NOMO-1 (cell line): ENCODE data around the gene RTN4RL2.

Source experiments
- DNase-seq, 2 experiments: peaks; one replicate each; lab custom pipeline; 2025; ENCODE audit not compliant: unreplicated experiment in 2 of 2; lab: John Stamatoyannopoulos, UW

The RTN4RL2 gene

GRCh38 chr11:57479911-57480310 lies 19.6 kb downstream of the RTN4RL2 start:
- no peak for DNase-seq

DNA sequence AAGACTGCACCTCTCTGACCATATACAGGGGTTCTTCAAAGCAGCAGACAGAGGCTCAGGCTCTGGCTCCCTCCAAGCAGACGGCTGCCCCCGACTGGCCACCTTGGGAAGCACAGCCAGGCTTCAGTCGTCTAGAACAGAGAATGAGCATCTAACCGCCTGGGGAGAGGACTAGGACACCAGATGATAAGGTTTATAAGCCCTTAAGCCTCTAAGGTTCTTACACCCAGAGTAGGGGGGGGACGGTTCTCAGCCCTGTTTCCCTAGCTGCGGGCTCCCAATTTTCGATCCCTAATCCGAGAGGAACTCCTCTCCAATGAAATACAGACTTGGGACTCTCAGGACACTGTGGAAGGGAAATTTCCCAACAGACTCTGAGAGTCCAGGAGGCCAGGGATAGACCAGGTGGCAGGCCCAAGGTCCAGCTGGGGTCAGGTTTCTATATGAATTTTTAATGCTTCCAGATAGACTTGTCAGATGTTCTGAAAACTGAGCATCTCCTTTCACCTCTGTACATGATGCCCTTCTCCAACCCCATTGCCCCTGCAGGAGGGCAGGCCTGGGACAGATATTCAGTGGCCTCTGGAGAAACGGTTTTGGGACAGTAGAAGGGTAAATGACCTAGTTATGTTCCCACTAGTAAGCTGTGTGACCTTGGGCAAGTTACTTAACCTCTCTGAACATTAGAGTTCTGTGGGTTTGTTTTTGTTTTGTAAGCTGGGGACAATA lies 20.2 kb downstream of the RTN4RL2 start:
- peak; percentile 66 to 71 for DNase-seq

DNA sequence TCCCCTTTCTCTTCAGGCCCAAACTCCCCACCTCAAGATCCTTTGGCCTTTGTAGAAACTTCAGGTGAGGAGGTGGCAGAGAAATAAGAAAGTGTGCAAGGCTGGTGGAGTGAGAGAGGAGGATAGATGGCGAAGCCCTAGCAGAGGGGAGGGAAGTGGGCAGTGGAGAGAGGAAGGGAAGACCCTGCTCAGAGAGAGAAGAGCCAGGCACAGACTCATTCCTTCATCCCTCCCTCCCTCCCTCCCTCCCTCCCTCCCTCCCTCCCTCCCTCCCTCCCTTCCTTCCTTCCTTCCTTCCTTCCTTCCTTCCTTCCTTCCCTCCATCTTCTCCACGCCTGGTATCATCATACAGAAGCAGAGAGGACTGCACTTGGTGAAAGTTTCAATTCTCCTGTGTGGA lies 21.0 kb downstream of the RTN4RL2 start:
- no peak for DNase-seq

- no peak for DNase-seq
These were observed 21.8 kb downstream of the RTN4RL2 start for GRCh38 chr11:57481915-57482781.

- peak; percentile 61 to 79 for DNase-seq
These were observed 22.6 kb downstream of the RTN4RL2 start for GRCh38 chr11:57482782-57483561.

DNA sequence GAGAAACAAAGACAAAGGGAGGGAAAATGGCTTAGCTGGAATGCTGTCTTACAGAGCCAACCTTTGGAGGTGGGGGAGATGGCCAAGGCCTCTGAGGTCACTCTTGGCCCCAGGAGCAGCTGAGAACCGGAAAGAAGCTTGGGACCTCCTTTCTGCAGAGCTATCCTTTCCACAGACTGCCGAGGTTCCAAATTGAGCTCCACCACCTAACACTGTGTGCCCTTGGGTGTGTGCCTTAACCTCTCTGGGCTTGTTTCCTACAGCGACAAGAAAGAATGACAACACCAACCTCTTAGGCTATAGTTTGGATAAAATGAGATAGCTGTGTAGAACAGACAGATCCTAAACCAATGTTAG lies 23.2 kb downstream of the RTN4RL2 start:
- no peak for DNase-seq

GRCh38 chr11:57484141-57484710 lies 23.9 kb downstream of the RTN4RL2 start:
- peak; percentile 79 to 92 for DNase-seq

- DNase-seq = peak; percentile 84 to 89
These were observed 25.1 kb downstream of the RTN4RL2 start for GRCh38 chr11:57485217-57485990.

- DNase-seq = no peak
These were observed 26.9 kb downstream of the RTN4RL2 start for GRCh38 chr11:57487021-57487778.

GRCh38 chr11:57487920-57488659 lies 27.8 kb downstream of the RTN4RL2 start:
- no peak for DNase-seq

DNA sequence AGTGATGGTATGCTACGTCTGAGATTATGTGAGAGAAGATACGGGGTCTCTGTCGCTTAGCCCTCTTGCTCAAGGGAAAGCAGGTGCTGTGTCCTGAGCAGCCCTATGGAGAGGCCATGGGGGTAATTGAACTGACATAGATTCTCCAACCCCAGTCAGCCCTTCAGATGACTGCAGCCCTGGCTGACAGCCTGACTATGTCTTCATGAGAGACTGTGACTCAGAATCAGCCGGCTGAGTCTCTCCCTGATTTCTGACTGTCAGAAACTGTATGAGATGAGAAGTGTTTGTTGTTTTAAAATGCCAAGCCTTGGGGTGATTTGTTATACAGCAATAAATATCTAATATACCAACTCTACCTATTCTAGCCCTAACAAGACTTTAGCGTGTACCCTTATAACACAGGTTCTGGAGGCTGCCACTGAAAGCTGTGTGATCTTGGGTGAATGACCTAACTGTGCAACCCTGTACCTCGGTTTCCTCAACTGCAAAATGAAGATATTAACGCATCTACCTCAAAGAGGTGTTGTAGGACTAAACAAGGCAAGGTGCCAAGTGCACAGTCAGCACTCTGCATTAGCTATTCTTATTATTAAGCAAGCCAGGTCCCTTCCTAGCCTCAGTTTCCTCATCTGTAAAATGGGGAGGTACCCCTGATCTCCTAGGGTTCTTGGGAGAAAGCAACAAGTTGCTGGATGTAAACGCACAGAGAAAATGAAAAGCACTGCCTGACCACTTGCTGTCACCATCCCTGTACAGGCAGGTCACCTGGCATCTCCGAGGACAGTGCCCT lies 30.3 kb downstream of the RTN4RL2 start:
- no peak for DNase-seq

DNA sequence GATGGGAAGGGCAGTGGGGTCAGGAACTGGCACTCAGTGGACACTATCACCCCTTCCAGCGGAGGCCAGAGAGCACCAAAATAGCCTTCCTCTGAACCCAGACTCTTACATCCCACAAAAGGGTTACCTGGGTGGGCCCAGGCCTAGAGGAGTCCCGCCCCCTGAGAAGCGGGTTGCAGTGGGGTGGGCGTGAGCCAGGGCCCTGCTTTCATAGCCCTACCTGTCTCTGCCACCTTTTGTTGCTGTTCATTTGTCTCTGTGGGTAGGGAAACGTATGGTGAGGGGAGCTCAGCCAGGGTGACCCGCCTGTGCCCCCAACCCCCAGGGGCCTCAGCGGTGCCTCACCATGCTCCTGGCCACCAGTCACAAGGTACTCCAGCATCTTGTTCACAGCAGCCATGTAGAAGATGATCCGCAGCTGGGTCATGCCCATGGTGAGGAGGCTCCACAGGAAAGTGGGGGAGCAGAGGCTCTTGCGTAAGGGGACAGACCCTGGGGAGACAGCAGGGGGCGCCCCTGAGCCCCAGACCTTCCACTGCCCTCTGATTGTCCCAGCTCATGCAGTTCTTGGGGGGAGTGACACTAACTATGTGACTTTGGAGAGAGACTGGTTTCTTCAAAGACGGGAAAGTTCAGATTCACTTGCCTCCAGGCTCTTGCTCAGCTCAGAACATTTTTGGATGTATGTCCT lies 31.2 kb downstream of the RTN4RL2 start:
- DNase-seq = peak; percentile 38 to 55

GRCh38 chr11:57493507-57494503 lies 33.5 kb downstream of the RTN4RL2 start:
- no peak for DNase-seq

- no peak for DNase-seq
These were observed 35.9 kb downstream of the RTN4RL2 start for GRCh38 chr11:57496109-57496820.
